Keratinocyte (primary cell): Measurements from ENCODE around the gene WDR17.

Experiments used
- CTCF ChIP-seq, 3 experiments: IDR thresholded peaks in 1 of 3; conservative IDR thresholded peaks in 1 of 3; optimal IDR thresholded peaks in 1 of 3; 2 replicates in 2 of 3; 3 replicates in 1 of 3; pipeline versions ENCODE3 to v1.5.1; 2011; ENCODE audit warnings: low read length in 3 of 3, mild to moderate bottlenecking in 3 of 3, moderate library complexity in 2 of 3, control low read depth in 1 of 3, inconsistent platforms in 1 of 3; ENCODE audit not compliant: insufficient read depth in 2 of 3; ENCODE audit errors: extremely low read depth in 1 of 3
- EZH2 ChIP-seq: IDR thresholded peaks from one replicate; pipeline ENCODE4 v1.6.1; 2012; ENCODE audit warnings: inconsistent platforms, mild to moderate bottlenecking, low read length, moderate library complexity

- TF ChIP-seq EZH2 (no peak), CTCF (optimal IDR thresholded peaks at IDR 0.05 in 1 of 3, IDR thresholded peaks at IDR 0.05 in 1 of 3, conservative IDR thresholded peaks at IDR 0.05 in 1 of 3; ENCODE audit: extremely low read depth in 1 of 3, insufficient read depth in 2 of 3, low read length in 3 of 3) (no peak)
These were observed 10.7 kb upstream of the WDR17 start for GRCh38 chr4:176054942-176055341.
